Uterus (tissue), 4 donors: ENCODE data around the gene FBXL3. TPM values are rescaled to one million over a fixed set of nuclear protein-coding genes. Genes with fewer than 3 reads are reported as not detected.

Source experiments
- DNase-seq, 2 donors: peaks; one replicate each; pipeline ENCODE4 v3.0.0-alpha.2; 2019 to 2020
- H3K27ac ChIP-seq, 2 donors: fragments of 200-600 bp; sonication (generic); 1 replicate in 1 of 2; 2 replicates in 1 of 2; pipeline ENCODE4 v1.5.1; 2016 to 2018
- H3K27me3 ChIP-seq, 2 donors: fragments of 200-600 bp; sonication (generic); one replicate each; pipeline ENCODE4 v1.5.1; 2018 to 2019; ENCODE audit warnings: control low read depth in 1 of 2
- H3K36me3 ChIP-seq, 2 donors: fragments of 200-600 bp; sonication (generic); one replicate each; pipeline ENCODE4 v1.5.1; 2019; ENCODE audit warnings: control low read depth in 1 of 2
- H3K4me1 ChIP-seq, 2 donors: fragments of 200-600 bp; sonication (generic); one replicate each; pipeline ENCODE4 v1.5.1; 2018 to 2019; ENCODE audit warnings: control low read depth in 1 of 2
- H3K4me3 ChIP-seq, 2 donors: fragments of 200-600 bp; sonication (generic); 1 replicate in 1 of 2; 2 replicates in 1 of 2; pipeline ENCODE4 v1.5.1; 2018 to 2019; ENCODE audit warnings: mild to moderate bottlenecking in 1 of 2
- H3K9me3 ChIP-seq, 2 donors: fragments of 200-600 bp; sonication (generic); one replicate each; pipeline ENCODE4 v1.5.1; 2019; ENCODE audit warnings: control low read depth in 1 of 2
- CTCF ChIP-seq, 4 experiments: fragments of 200-600 bp in 2 of 4; fragments of 450-650 bp in 2 of 4; sonication (generic) in 2 of 4; IDR thresholded peaks; one replicate each; pipeline ENCODE4 v1.5.1; 2016 to 2019; ENCODE audit warnings: antibody characterized with exemption in 4 of 4, mild to moderate bottlenecking in 2 of 4, moderate library complexity in 1 of 4
- POLR2A ChIP-seq, 2 donors: fragments of 450-650 bp; IDR thresholded peaks; one replicate each; pipeline ENCODE4 v1.6.1; 2016; ENCODE audit warnings: antibody characterized with exemption in 2 of 2, mild to moderate bottlenecking in 1 of 2, moderate library complexity in 1 of 2
- intact Hi-C: fragments of 100-400 bp; cut with DNase I; formaldehyde crosslinking; loops from one replicate; pipeline ENCODE4 v1.15.1; 2023; ENCODE audit warnings: low total_unique reads
- total RNA-seq, 4 donors: library from RNA; depleted of rRNA in 3 of 4; stranded (reverse); fragments of >200 nt in 3 of 4; gene quantifications; one replicate each; pipeline versions ENCODE4 v1.1.0 to v1.2.4, GENCODE V29; 2014 to 2023
- donor health status: DM: yes; HTN: yes; CAD: no.

FBXL3 gene
- total RNA-seq, 4 donors from 2014 or later, result 62.8 to 158 (median 92.3) TPM

- no peaks in the 10 kb centered on the region for H3K36me3 ChIP-seq
- H3K27me3 ChIP-seq, result no peaks in the 10 kb centered on the region
- H3K4me1 ChIP-seq, result no peaks in the 10 kb centered on the region
- intact Hi-C loops, result no loop called here
- no peak overlapping the region for H3K27ac ChIP-seq
- H3K9me3 ChIP-seq, result no peaks in the 10 kb centered on the region
- no peak for TF ChIP-seq CTCF (IDR thresholded peaks at IDR 0.05)
- no peak for TF ChIP-seq POLR2A (IDR thresholded peaks at IDR 0.05)
- no peak overlapping the region for H3K4me3 ChIP-seq
- no peak for DNase-seq
Observed at GRCh38 chr13:76974618-76974975, 52.4 kb downstream of the FBXL3 start.

DNA sequence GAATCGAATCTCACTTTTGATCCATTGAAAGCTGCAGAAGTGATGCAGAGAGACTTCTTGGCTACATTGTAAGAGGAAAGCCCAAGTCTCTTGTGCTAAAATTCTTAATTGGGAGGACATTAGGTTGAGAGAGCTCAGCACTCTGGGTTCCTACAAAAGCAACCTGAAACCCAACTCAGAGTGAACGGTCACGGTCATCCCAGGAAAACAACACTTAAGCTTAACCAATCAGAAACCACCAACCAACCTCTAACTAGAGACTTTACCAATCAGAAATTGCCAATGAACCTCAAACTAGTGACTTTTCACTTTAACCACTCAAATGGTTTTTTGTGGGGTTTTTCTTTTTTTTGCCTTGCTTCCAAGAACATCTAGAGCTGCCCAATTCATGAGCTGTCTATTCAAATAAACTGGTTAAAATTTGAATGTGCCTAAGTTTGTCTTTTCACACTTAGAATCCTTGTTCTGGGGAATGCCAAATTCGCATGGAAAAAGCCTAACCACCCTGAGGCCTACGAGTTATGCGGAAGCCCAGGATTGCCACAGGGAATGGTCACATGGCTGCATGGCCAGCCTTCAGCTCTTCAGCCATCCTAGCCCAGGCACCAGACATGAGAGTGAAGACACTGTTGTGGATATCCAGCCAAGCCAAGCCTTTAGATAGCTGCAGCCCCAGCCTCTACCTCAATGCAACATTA is 52.9 kb downstream of the FBXL3 start:
- no peak overlapping the region for H3K4me3 ChIP-seq
- DNase-seq, result no peak
- H3K36me3 ChIP-seq, result no peaks in the 10 kb centered on the region
- no peaks in the 10 kb centered on the region for H3K9me3 ChIP-seq
- no peaks in the 10 kb centered on the region for H3K27me3 ChIP-seq
- no peak overlapping the region for H3K27ac ChIP-seq
- no peaks in the 10 kb centered on the region for H3K4me1 ChIP-seq
- intact Hi-C loops, result no loop called here
- TF ChIP-seq POLR2A (IDR thresholded peaks at IDR 0.05) (no peak), CTCF (IDR thresholded peaks at IDR 0.05) (no peak)

DNA sequence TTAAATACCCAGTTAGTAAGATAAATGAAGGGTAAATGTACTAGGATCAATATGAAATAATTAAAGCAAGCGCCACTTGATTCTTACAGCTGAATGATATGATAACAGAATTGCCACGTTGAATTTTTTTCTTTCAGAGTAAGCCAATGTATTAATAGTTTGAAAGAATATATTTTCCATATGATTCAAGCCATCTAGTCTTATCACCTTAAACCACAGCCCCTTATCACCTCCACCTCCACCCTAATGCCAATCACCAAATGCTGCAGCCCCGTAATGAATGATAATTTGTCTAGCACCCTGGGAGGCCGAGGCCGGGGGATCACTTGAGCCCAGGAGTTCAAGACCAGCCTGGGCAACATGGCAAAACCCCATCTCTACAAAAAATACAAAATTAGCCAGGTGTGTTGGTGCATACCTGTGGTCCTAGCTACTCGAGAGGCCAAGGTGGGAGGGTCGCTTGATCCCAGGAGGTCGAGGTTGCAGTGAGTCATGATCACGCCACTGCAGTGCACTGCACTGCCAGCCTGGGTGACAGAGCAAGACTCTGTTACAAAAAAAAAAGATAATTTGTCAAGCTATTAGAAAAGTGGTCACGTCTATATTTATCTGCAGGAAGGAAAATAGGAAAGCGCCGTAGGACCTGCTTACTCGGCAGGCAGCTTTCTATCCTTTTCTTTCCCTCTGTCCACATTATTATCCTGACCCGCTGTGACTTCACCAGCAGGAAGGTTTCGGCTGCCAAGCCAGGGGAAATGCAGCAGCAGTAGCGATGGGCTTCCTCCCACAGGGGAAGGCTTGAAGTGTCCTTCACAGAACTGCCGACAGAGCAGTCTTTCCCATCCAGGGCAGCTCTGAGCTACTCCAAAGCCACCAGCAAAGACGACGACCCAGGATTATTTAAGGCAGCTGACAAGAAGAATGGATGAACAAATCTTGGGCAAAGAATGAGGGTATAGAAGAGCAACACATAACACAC is 54.8 kb downstream of the FBXL3 start:
- H3K27ac ChIP-seq, result no peak overlapping the region
- no peaks in the 10 kb centered on the region for H3K36me3 ChIP-seq
- TF ChIP-seq POLR2A (IDR thresholded peaks at IDR 0.05) (no peak), CTCF (IDR thresholded peaks at IDR 0.05) (no peak)
- no peaks in the 10 kb centered on the region for H3K4me1 ChIP-seq
- no peak overlapping the region for H3K4me3 ChIP-seq
- H3K27me3 ChIP-seq, result no peaks in the 10 kb centered on the region
- intact Hi-C loops, result no loop called here
- H3K9me3 ChIP-seq, result no peaks in the 10 kb centered on the region
- DNase-seq, result no peak

DNA sequence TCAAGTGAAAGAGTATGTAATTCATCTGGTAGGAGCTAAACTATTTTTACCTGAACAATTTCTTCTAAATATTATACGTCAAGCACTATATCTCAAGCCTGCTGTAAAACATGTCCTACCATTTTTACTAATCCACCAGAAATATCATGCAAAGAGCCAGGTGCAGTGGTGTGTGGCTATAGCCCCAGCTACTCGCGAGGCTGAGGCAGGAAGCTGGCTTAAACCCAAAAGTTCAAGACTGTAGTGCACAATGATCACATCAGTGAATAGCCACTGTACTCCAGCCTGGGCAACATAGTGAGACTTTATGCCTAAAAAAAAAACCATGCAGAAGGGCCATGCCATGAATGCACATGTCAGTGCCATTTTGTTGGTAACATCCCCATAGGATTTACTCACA is 55.7 kb downstream of the FBXL3 start:
- no peak overlapping the region for H3K27ac ChIP-seq
- H3K4me1 ChIP-seq, result no peaks in the 10 kb centered on the region
- no peaks in the 10 kb centered on the region for H3K9me3 ChIP-seq
- H3K4me3 ChIP-seq, result no peak overlapping the region
- no peaks in the 10 kb centered on the region for H3K36me3 ChIP-seq
- DNase-seq, result no peak
- intact Hi-C loops, result no loop called here
- H3K27me3 ChIP-seq, result no peaks in the 10 kb centered on the region
- TF ChIP-seq POLR2A (IDR thresholded peaks at IDR 0.05), result no peak
- TF ChIP-seq CTCF (IDR thresholded peaks at IDR 0.05), result no peak
